Testis (tissue), 3 donors: ENCODE measurements around the gene CRHBP. TPM values are rescaled to one million over a fixed set of nuclear protein-coding genes. Genes with fewer than 3 reads are reported as not detected.
"Not testable (repeated sequence)": the region's sequence is repeated elsewhere in the genome, so short reads cannot be mapped to it uniquely, and the experiment has no call there.

Experiments
- DNase-seq: peaks from one replicate; pipeline ENCODE4 v3.0.0-alpha.2; 2019
- H3K27ac ChIP-seq, 2 donors: fragments of 200-600 bp; sonication (generic); one replicate each; pipeline ENCODE4 v1.5.1; 2019
- H3K27me3 ChIP-seq: fragments of 200-600 bp; sonication (generic); one replicate; pipeline ENCODE4 v1.5.1; 2019
- H3K36me3 ChIP-seq: fragments of 200-600 bp; sonication (generic); one replicate; pipeline ENCODE4 v1.5.1; 2017; ENCODE audit warnings: low read depth; ENCODE audit errors: missing control alignments
- H3K4me1 ChIP-seq: fragments of 200-600 bp; sonication (generic); one replicate; pipeline ENCODE4 v1.5.1; 2019
- H3K4me3 ChIP-seq, 2 donors: fragments of 200-600 bp; sonication (generic); one replicate each; pipeline ENCODE4 v1.5.1; 2017 to 2019
- H3K9me3 ChIP-seq: fragments of 200-600 bp; sonication (generic); one replicate; pipeline ENCODE4 v1.5.1; 2017
- POLR2A ChIP-seq: fragments of 450-650 bp; IDR thresholded peaks from one replicate; pipeline ENCODE4 v1.6.1; 2017; ENCODE audit warnings: antibody characterized with exemption, mild to moderate bottlenecking, moderate library complexity
- WGBS, 2 donors: methylation state at CpG; one replicate each; pipeline ENCODE4 v1.1.5; 2018; 5-methylcytosine and 5-hydroxymethylcytosine counted together
- intact Hi-C: fragments of 100-400 bp; cut with DNase I; formaldehyde crosslinking; loops from one replicate; pipeline ENCODE4 v1.15.1; 2023; ENCODE audit warnings: low total_unique reads
- polyA plus RNA-seq: library from polyadenylated mRNA; stranded (reverse); fragments of 350-450 nt; fragmentation: Illumina TruSeq; extraction: RNeasy Lipid Tissue Mini Kit (QIAGEN cat#74804); gene quantifications from one replicate; pipeline ENCODE4 v1.2.3, GENCODE V29; 2014; ENCODE audit warnings: low read depth, low replicate concordance; ENCODE audit not compliant: insufficient read depth
- total RNA-seq, 2 donors: library from RNA; depleted of rRNA; stranded (reverse); fragments of >200 nt; gene quantifications; one replicate each; pipeline ENCODE4 v1.2.3, GENCODE V29; 2016
- TF ChIP-seq, protein P1 (sequence below), 3 experiments: fragments of 450-650 bp in 2 of 3; fragments of 200-600 bp in 1 of 3; sonication (generic) in 1 of 3; IDR thresholded peaks; one replicate each; pipeline ENCODE4 v1.5.1; 2016 to 2019; ENCODE audit warnings: antibody characterized with exemption in 3 of 3, mild to moderate bottlenecking in 2 of 3, moderate library complexity in 1 of 3

CRHBP gene
- total and polyA plus RNA-seq, 3 donors from 2014 or later = 1.1 to 3.3 (median 2.0) TPM

DNA sequence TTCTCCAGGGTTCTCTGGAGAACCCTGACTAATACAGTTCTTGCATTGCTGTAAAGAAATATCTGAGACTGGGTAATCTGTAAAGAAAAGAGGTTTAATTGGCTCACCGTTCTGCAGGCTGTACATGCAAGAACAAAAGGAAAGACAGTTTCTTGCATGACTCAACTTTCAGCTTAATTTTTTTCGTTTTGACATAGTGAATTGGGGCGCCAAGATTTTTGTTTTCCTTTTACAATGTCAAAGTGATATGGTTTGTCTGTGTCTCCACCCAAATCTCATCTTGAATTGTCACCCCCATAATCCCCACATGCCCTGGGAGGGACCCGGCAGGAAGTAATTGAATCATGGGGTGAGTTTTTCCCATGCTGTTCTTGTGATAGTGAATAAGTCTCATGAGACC, 11.8 kb upstream of the CRHBP start:
- WGBS, 2 donors = 79 to 88% methylated on average over 4 of the region's 4 CpGs
- intact Hi-C loops = no loop called here
- no peaks in the 10 kb centered on the region for H3K36me3 ChIP-seq

DNA sequence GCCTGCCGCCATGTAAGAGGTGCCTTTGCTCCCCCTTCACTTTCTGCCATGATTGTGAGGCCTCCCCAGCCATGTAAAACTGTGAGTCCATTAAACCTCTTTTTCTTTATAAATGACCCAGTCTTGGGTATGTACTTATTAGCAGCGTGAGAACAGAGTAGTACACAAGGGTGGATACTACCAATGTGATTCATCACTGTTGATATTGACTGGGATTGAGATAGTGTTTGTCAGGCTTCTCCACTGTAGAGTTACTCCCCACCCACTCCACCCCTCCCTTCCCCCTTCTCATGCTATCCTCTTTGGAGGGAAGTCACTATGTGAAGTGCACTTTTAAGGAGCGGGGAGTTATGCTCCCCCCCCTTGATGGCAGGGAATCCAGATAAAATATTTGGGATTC, 11.4 kb upstream of the CRHBP start:
- intact Hi-C loops = no loop called here
- Histone ChIP-seq H3K27me3 (no peaks in the 10 kb centered on the region), H3K4me1 (peaks cover 3% of the 10 kb centered on the region), H3K27ac (no peak overlapping the region), H3K36me3 (no peaks in the 10 kb centered on the region), H3K9me3 (no peaks in the 10 kb centered on the region), H3K4me3 (no peak overlapping the region)
- TF ChIP-seq, protein P1, sequence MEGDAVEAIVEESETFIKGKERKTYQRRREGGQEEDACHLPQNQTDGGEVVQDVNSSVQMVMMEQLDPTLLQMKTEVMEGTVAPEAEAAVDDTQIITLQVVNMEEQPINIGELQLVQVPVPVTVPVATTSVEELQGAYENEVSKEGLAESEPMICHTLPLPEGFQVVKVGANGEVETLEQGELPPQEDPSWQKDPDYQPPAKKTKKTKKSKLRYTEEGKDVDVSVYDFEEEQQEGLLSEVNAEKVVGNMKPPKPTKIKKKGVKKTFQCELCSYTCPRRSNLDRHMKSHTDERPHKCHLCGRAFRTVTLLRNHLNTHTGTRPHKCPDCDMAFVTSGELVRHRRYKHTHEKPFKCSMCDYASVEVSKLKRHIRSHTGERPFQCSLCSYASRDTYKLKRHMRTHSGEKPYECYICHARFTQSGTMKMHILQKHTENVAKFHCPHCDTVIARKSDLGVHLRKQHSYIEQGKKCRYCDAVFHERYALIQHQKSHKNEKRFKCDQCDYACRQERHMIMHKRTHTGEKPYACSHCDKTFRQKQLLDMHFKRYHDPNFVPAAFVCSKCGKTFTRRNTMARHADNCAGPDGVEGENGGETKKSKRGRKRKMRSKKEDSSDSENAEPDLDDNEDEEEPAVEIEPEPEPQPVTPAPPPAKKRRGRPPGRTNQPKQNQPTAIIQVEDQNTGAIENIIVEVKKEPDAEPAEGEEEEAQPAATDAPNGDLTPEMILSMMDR (IDR thresholded peaks at IDR 0.05) = no peak
- no peak for DNase-seq
- 83 to 92% methylated on average over 3 of the region's 3 CpGs for WGBS, 2 donors

More for the DNA sequence above, 11.8 kb upstream of the CRHBP start:
- H3K9me3 ChIP-seq = no peaks in the 10 kb centered on the region
- no peak overlapping the region for H3K27ac ChIP-seq
- no peak overlapping the region for H3K4me3 ChIP-seq
- peaks cover 3% of the 10 kb centered on the region for H3K4me1 ChIP-seq
- DNase-seq = no peak
- no peaks in the 10 kb centered on the region for H3K27me3 ChIP-seq
- TF ChIP-seq, protein P1 (IDR thresholded peaks at IDR 0.05) = no peak
- TF ChIP-seq POLR2A = no peak

DNA sequence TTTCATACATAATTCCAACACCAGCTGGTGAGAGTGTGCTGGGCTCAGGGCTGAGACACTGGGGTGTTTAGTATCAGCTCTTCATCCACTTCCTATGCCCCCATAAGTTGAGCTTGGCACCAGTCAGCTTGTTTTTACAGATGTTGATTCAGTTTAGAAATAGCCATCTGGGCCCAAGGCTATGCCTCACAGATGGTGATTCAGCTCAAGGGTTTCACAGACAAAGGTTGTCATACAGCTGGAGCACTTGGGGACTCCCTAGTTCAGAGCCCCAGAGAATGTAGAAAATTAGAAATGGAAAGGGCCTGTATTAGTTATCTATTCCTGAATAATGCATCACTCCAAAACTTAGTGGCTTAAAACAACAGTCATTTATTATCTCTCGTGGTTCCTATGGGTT, 10.3 kb upstream of the CRHBP start:
- Histone ChIP-seq H3K27ac (no peak overlapping the region), H3K36me3 (no peaks in the 10 kb centered on the region), H3K4me3 (no peak overlapping the region), H3K27me3 (no peaks in the 10 kb centered on the region), H3K4me1 (peaks cover 3% of the 10 kb centered on the region), H3K9me3 (no peaks in the 10 kb centered on the region)
- DNase-seq = no peak
- intact Hi-C loops = no loop called here
- 82 to 86% methylated on average over 1 of the region's 1 CpG for WGBS, 2 donors
- no peak for TF ChIP-seq POLR2A
- TF ChIP-seq, protein P1 (IDR thresholded peaks at IDR 0.05) = no peak

DNA sequence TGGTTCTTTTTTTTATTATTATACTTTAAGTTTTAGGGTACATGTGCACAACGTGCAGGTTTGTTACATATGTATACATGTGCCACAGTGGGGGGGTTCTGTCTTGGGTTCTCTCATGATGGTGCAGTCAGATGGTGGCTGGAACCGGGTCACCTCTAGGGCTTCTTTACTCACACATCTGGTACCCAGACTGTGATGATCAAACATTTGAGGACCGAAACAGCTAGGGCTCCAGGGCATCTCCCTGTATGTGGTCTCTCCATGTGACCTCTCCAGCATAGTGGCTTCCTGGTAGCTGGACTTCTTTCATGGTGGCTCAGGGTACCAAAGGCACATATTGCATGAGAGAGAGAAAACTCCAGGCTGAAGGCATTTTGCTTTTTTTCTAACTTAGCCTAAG, 9.8 kb upstream of the CRHBP start:
- no peaks in the 10 kb centered on the region for H3K36me3 ChIP-seq
- no peaks in the 10 kb centered on the region for H3K27me3 ChIP-seq
- H3K9me3 ChIP-seq = no peaks in the 10 kb centered on the region
- 84 to 94% methylated on average over 3 of the region's 3 CpGs for WGBS, 2 donors
- peaks cover 3% of the 10 kb centered on the region for H3K4me1 ChIP-seq
- intact Hi-C loops = no loop called here
- DNase-seq = no peak
- no peak overlapping the region for H3K4me3 ChIP-seq
- H3K27ac ChIP-seq = no peak overlapping the region
- TF ChIP-seq POLR2A = no peak
- TF ChIP-seq, protein P1 (IDR thresholded peaks at IDR 0.05) = no peak

DNA sequence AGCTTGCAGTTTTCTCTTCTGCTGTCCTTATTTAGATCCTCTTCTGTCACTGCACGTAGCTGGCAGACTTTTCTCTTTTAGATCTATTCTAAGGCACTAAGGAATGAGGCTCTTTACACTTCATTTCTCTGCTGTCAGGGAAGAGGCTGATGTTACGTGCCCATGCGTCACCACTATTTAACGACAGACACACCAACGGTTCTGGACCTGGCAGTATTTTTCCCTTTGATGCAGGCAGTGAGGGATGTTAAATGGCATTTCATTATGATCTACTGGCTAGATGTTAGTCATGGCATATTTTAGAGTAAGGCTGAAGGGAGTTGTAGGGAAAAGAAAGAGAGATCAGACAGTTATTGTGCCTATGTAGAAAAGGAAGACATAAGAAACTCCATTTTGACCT, 8.2 kb upstream of the CRHBP start:
- intact Hi-C loops = no loop called here
- Histone ChIP-seq H3K27ac (no peak overlapping the region), H3K4me3 (no peak overlapping the region), H3K36me3 (no peaks in the 10 kb centered on the region), H3K9me3 (no peaks in the 10 kb centered on the region), H3K4me1 (peaks cover 3% of the 10 kb centered on the region), H3K27me3 (no peaks in the 10 kb centered on the region)
- no peak for DNase-seq
- 67 to 68% methylated on average over 5 of the region's 5 CpGs for WGBS, 2 donors
- no peak for TF ChIP-seq POLR2A
- TF ChIP-seq, protein P1 (IDR thresholded peaks at IDR 0.05) = no peak

DNA sequence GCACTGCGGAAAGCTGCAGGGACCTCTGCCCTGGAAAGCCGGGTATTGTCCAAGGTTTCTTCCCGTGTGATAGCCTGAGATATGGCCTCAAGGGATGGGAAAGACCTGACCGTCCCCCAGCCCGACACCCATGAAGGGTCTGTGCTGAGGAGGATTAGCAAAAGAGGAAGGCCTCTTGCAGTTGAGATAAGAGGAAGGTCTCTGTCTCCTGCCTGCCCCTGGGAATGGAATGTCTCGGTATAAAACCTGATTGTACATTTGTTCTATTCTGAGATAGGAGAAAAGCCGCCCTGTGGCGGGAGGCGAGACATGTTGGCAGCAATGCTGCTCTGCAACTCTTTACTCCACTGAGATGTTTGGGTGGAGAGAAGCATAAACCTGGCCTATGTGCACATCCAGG, 7.6 kb upstream of the CRHBP start:
- intact Hi-C loops, H3K27me3 ChIP-seq, H3K4me1 ChIP-seq, H3K9me3 ChIP-seq, H3K27ac ChIP-seq, H3K36me3 ChIP-seq, DNase-seq, H3K4me3 ChIP-seq: not testable (repeated sequence)
- WGBS, 2 donors = 38 to 57% methylated on average over 8 to 9 of the region's 9 CpGs
